Stimulated activated CD4-positive, alpha-beta T cell treated with anti-CD3 and anti-CD28 coated beads, Interleukin-4, amount 100 ng/mL, for 4 hours (primary cell): ENCODE data around the gene GPI.
"Not testable (repeated sequence)": the region's sequence is repeated elsewhere in the genome, so short reads cannot be mapped to it uniquely, and the experiment has no call there.

Source experiments
- DNase-seq, 2 experiments: peaks; one replicate each; pipeline ENCODE4 v3.0.0-alpha.2; 2020

Gene GPI

DNA sequence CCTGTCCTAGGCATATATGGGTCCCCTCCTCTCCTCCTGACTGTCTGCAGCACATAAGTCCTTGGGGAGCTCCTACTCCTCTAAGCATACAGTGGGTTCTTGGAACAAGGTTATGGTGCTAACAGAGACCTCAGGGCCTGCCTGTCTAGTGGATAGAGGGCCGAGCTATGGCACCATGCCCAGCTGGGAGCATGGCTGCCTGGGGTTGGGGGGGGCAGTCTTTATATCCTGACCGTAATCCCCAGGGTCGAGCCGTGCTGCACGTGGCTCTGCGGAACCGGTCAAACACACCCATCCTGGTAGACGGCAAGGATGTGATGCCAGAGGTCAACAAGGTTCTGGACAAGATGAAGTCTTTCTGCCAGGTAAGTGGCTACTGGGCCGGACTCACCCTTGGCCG is 3.3 kb downstream of the GPI start:
- DNase-seq = no peak

- DNase-seq = not testable (repeated sequence)
These were observed 4.2 kb downstream of the GPI start for GRCh38 chr19:34369166-34369565.

- no peak for DNase-seq
These were observed 5.1 kb downstream of the GPI start for GRCh38 chr19:34370117-34370516.

GRCh38 chr19:34370983-34371382 is 6.0 kb downstream of the GPI start:
- DNase-seq = no peak

DNA sequence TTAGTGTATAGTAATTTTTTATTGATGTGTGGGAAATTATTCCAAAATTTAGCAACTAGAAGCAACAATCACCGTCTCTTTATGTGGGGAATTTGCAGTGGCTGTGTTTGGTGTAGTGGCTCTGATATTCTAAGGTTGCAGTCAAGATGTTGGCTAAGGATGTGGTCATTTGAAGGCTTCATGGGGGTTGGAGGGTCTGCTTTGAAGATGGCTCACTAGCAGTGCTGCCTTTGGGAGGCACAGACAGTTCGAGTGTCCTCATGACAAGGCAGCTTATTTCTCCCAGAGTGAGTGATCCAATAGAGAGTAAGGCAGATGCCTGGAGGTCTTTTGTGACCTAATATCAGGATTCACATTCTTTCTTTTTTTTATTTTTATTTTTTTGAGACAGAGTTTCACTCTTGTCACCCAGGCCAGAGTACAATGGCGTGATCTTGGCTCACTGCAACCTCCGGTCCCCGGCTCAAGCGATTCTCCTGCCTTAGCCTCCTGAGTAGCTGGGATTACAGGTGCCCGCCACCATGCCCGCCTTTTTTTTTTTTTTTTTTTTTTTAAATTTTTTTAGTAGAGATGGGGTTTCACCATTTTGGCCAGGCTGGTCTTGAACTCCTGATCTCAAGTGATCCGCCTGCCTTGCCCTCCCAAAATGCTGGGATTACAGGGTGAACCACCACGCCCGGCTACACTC is 8.7 kb downstream of the GPI start:
- DNase-seq = no peak

DNA sequence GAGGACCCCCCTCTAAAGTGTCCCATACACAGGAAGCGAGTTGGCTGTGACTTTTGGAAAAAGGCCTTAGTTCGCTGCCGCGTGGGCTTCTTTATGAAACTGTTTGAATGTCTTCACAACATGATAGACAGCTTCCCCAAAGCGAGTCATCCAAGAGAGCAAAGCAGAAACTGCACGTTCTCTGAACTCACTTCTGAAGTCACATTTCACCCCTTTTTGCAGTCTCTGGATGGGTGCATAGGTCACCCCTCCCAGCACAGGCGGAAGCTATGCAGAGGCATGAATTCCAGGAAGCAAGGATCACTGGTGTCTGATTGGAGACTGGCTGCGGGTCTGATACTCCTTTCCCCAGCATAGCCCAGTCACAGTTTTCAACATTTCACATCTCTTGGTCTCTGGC is 10.6 kb downstream of the GPI start:
- no peak for DNase-seq

DNA sequence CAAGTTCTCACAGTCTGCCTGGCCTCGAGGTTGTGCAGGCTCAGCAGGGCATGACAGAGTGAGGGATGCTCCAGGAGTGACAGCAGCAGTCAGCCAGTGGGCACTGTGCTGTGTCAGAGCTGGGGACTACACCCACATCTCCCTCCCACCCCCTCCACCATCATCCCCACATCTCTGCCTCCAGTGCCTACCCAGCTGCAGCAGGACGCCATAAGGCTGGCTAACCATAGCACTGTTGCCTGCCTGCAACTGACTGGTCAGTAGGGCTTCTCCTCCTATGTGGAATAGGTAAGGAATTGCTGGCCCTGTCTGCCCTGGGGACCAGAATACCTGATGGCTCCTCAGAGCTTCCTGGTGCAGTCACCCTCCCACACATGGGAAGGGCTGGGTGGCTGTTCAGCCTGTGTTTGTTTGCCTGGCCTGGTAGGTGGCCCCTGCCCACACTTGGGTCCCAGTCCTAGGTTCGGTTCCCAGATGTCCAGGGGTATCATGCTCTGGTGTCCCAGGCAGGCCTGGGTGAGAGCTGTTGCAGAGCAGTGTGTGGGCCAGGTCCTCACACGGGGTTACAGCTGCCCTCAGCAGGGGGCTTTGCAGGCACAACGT is 15.7 kb downstream of the GPI start:
- DNase-seq = no peak

DNA sequence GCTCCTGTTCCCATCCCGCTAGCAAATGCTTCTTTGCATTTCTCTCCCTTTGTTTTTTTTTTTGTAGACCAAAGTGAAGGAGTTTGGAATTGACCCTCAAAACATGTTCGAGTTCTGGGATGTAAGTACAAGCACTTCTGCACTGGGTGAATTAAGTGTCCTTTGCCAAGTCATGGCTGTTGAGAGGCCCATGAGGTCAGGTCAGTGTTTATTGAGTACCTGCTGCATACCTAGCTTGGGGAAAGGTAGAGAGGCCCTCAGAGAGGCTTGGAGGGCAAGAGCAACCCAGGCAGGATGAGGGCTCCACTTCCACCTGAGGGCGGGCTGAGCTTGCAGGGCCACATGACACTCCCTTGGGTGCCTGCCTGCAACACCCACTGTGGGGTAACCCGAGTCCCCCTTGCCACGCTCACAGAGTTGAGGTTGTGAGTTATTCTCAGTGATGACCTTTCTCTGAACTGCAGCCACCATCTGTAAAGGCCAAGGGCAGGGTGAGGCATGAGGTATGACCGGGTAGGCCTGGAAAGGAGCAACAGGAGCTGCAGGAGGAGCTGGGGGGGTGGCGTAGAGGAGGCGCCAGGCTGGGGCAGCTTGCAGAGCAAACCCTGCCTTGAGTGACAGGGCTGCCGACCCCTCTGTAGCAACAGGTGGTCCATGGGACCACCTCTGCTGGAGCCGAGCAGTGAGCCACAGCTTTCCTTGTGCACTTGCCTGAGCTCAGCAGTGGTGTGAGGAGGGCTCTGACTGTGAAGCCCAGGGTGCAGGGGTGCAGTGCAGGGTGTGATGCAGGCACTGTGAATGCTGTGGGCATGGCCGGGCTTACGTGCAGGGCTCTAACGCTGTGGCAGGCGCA is 16.6 kb downstream of the GPI start:
- DNase-seq = no peak

DNA sequence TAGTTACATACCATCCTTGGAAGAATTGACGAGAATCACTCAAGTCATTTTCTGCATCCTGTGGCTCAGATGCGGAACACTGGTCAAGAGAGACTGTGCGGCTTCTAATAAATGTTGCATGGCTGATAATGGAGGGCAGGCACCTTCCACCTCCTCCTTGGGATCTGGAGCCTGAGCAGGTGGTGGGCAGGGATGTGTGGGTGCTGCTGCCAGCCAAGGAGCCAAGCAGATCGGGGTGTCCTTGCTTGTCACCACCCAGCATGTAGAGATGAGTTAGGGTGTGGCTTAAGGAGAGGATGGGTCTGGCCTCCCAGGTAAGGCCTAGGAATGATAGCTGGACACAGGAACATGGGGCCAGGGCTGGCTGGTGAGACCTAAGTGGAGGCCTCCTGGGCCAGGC is 17.5 kb downstream of the GPI start:
- no peak for DNase-seq

GRCh38 chr19:34383599-34383998 is 18.6 kb downstream of the GPI start:
- DNase-seq = no peak

- DNase-seq = no peak
These were observed 21.8 kb downstream of the GPI start for GRCh38 chr19:34386645-34387445.

DNA sequence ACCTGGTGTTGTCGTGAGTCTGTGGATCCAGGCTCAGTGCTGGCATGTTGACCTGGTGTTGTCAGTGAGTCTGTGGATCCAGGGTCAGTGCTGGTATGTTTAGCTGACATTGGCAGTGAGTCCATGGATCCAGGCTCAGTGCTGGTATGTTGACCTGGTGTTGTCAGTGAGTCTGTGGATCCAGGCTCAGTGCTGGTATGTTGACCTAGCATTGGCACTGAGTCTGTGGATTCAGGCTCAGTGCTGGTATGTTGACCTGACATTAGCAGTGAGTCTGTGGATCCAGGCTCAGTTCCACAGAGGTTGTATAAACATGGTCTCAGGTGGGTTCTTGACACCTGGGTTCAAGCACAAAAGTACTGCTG is 22.4 kb downstream of the GPI start:
- DNase-seq = no peak

- not testable (repeated sequence) for DNase-seq
These were observed 23.7 kb downstream of the GPI start for GRCh38 chr19:34388745-34389144.

DNA sequence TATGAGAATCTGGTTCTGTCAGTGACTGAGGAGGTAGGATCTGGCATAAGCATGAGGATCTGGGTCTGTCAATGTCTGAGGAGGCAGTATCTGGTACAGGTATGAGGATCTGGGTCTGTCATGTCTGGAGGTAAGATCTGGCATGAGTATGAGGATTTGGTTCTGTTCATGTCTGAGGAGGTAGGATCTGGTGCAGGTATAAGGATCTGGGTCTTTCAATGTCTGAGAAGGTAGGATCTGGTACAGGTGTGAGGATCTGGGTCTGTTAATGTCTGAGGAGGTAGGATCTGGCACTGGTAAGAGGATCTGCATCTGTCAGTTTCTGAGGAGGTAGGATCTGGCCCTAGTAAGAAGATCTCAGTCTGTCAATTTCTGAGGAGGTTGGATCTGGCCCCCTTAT is 26.8 kb downstream of the GPI start:
- no peak for DNase-seq

GRCh38 chr19:34393031-34393430 is 28.0 kb downstream of the GPI start:
- no peak for DNase-seq

GRCh38 chr19:34393629-34394028 is 28.6 kb downstream of the GPI start:
- no peak for DNase-seq

DNA sequence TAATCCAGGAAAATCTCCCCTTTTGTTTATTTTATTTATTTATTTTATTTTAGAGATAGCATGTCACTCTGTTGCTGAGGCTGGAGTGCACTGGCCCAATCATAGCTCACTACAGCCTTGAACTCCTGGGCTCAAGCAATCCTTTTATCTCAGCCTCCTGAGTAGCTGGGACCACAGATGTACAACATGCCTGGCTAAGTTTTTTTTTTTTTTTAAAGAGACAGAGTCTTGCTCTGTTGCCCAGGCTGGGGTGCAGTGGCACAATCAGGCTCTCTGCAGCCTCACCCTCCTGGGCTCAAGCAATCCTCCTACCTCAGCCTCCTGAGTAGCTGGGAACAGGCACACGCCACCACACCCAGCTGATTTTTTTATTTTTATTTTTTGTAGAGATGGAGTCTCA is 32.9 kb downstream of the GPI start:
- no peak for DNase-seq

- no peak for DNase-seq
These were observed 34.9 kb downstream of the GPI start for GRCh38 chr19:34399886-34400285.

DNA sequence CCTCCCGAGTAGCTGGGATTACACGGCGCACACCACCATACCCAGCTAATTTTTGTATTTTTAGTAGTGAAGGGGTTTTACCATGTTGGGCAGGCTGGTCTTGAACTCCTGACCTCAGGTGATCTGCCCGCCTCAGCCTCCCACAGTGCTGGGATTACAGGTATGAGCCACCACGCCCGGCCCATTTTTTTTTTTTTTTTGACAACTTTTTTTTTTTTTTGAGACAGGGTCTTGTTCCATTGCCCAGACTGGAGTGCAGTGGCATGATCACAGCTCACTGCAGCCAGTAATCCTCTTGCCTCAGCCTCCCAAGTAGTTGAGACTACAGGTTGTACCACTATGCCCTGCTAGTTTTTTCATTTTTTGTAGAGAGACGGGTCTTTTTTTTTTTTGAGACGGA is 35.8 kb downstream of the GPI start:
- DNase-seq = not testable (repeated sequence)

DNA sequence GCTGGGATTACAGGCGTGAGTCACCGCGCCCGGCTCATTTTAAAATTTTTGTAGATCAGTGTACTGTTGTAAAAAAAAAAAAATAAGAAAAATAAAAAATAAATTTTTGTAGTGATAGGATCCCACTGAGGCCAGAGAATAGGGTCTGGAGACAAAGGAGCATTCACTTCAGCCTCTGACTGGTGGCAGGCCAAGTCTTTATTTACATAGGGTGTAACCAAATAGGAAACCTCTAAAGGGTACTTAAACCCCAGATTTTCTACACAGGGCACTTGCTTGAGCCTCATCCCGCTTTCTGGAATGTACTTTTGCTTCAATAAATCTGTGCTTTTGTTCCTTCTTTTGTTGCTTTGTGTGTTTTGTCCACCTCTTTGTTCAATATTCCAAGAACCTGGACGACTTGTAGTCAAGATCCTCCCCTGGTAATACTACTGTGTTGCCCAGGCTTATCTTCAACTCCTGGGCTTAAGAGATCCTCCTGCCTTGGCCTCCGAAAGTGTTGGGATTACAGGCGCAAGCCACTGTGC is 37.1 kb downstream of the GPI start:
- DNase-seq = no peak

GRCh38 chr19:34403784-34404108 is 38.8 kb downstream of the GPI start:
- no peak for DNase-seq

GRCh38 chr19:34404109-34404909 is 39.3 kb downstream of the GPI start, which contains the start of gene PDCD2L:
PDCD2L (plus strand) TSS chr19:34404399; CDS start chr19:34404431, 32 bp downstream.
- DNase-seq = peak; percentile 91 to 93
